SH-SY5Y (cell line): Measurements from ENCODE around the gene MACF1.

Experiments used
- GATA2 ChIP-seq: IDR thresholded peaks from 2 replicates; pipeline ENCODE4 v1.6.1; 2011; ENCODE audit warnings: mild to moderate bottlenecking, low read depth, low read length
- GATA3 ChIP-seq: IDR thresholded peaks from 2 replicates; pipeline ENCODE4 v1.6.1; 2011; ENCODE audit warnings: low read depth, mild to moderate bottlenecking, low read length, moderate library complexity

DNA sequence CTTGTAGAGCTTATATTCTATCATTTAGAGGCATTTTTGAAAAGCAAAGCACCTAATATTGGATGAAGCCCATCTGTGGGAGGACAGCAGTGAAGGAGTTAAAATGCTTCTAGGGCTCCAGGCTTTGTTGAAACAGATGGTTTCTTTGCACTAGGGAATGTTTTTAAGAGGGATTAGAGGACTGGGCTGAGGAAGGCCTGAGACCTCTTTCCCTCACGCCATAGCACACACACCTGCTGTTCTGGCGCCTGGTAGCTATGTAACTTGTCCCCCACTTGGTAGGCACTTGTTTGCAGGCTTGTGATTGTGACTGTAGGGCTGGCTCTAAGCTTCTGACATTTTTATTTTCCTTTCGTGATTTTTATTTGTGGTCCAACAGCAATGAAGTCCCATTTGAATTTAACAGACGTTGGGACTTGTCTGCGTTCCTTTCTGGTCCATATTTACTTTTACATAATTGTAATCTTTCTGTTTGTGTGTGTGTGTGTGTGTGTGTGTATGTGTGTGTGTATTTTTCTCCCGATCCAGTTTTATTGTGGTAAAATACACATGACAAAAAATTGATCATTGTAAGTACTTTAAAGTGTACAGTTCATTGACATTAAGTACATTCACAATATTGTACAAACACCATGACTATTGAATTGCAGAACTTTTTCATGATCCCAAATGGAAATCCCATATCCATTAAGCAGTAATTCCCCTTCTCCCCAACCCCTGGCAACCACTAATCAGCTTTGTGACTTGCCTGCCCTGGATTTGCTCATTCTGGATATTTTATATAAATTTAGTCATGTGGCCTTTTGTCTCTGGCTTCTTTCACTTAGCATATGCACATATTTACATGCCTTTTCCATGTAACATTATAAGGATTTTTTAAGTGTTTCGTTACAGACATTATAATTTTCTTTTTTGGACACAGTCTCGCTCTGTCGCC is 33.5 kb upstream of the MACF1 start:
- TF ChIP-seq GATA3 (no peak), GATA2 (no peak)
